GM04504 (cell line): Measurements from ENCODE around the gene BCR.

ENCODE experiments used
- DNase-seq: peaks from one replicate; pipeline ENCODE4 v3.0.0-alpha.2; 2012; ENCODE audit warnings: low read depth

Gene BCR

GRCh38 chr22:23277583-23278295 is 97.4 kb downstream of the BCR start:
- no peak for DNase-seq

GRCh38 chr22:23278883-23279675 is 98.8 kb downstream of the BCR start:
- DNase-seq: no peak

- DNase-seq: no peak
Measured at GRCh38 chr22:23279781-23280180, 99.5 kb downstream of the BCR start.

GRCh38 chr22:23280356-23281052 is 100.2 kb downstream of the BCR start:
- no peak for DNase-seq

GRCh38 chr22:23281053-23281405 is 100.7 kb downstream of the BCR start:
- no peak for DNase-seq

- peak; percentile 30 for DNase-seq
Measured at GRCh38 chr22:23281406-23282088, 101.2 kb downstream of the BCR start.

GRCh38 chr22:23282089-23282501 is 101.8 kb downstream of the BCR start:
- DNase-seq: peak; percentile 51

- DNase-seq: no peak
Measured at GRCh38 chr22:23282516-23282915, 102.2 kb downstream of the BCR start.

GRCh38 chr22:23282986-23283385 is 102.7 kb downstream of the BCR start:
- no peak for DNase-seq

- no peak for DNase-seq
Measured at GRCh38 chr22:23283591-23284503, 103.5 kb downstream of the BCR start.

- DNase-seq: no peak
Measured at GRCh38 chr22:23284504-23285033, 104.3 kb downstream of the BCR start.

- DNase-seq: no peak
Measured at GRCh38 chr22:23285236-23285635, 104.9 kb downstream of the BCR start.

- no peak for DNase-seq
Measured at GRCh38 chr22:23285734-23286133, 105.4 kb downstream of the BCR start.

- DNase-seq: no peak
Measured at GRCh38 chr22:23286296-23286695, 106.0 kb downstream of the BCR start.

GRCh38 chr22:23287136-23288095 is 107.1 kb downstream of the BCR start:
- DNase-seq: no peak

GRCh38 chr22:23288301-23289129 is 108.2 kb downstream of the BCR start:
- no peak for DNase-seq

- DNase-seq: no peak
Measured at GRCh38 chr22:23289130-23289503, 108.8 kb downstream of the BCR start.

GRCh38 chr22:23289851-23290724 is 109.8 kb downstream of the BCR start:
- peak; percentile 33 for DNase-seq
